Measurements from ENCODE around the gene RALGAPA1. TPM values are rescaled to one million over a fixed set of nuclear protein-coding genes. Genes with fewer than 3 reads are reported as not detected.
"Not testable (repeated sequence)": the region's sequence is repeated elsewhere in the genome, so short reads cannot be mapped to it uniquely, and the experiment has no call there.

RALGAPA1 gene
- total RNA-seq, 1 donor from 2014 or later: 45.7 TPM

DNA sequence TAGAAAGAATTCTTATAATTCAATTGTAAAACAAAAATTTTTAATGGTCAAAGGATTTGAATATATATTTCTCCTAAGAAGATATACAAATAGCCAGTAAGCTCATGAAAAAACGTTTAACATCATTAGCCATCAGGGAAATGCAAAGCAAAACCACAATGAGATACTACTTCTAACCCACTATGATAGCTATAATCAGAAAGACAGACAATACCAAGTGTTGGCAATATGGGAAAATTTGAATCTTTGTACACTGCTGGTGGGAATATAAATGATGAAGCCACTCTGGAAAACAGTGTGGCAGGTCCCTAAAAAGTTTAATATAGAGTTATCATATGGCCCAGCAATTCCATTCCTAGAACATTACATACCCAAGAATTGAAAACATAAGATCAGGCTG, 25.4 kb downstream of the RALGAPA1 start:
- Mint-ChIP-seq H3K36me3 (peaks cover 11% of the 10 kb centered on the region), H3K4me1 (ENCODE audit: unreplicated experiment) (peaks cover under 1% of the 10 kb centered on the region), H3K27me3 (no peaks in the 10 kb centered on the region), H3K4me3 (no peak overlapping the region), H3K27ac (no peak overlapping the region), H3K9me3 (peaks cover 14% of the 10 kb centered on the region)
- DNase-seq (ENCODE audit: extremely low spot score, unreplicated experiment): no peak
- TF ChIP-seq, protein P1, sequence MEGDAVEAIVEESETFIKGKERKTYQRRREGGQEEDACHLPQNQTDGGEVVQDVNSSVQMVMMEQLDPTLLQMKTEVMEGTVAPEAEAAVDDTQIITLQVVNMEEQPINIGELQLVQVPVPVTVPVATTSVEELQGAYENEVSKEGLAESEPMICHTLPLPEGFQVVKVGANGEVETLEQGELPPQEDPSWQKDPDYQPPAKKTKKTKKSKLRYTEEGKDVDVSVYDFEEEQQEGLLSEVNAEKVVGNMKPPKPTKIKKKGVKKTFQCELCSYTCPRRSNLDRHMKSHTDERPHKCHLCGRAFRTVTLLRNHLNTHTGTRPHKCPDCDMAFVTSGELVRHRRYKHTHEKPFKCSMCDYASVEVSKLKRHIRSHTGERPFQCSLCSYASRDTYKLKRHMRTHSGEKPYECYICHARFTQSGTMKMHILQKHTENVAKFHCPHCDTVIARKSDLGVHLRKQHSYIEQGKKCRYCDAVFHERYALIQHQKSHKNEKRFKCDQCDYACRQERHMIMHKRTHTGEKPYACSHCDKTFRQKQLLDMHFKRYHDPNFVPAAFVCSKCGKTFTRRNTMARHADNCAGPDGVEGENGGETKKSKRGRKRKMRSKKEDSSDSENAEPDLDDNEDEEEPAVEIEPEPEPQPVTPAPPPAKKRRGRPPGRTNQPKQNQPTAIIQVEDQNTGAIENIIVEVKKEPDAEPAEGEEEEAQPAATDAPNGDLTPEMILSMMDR (conservative IDR thresholded peaks at IDR 0.05): no peak

DNA sequence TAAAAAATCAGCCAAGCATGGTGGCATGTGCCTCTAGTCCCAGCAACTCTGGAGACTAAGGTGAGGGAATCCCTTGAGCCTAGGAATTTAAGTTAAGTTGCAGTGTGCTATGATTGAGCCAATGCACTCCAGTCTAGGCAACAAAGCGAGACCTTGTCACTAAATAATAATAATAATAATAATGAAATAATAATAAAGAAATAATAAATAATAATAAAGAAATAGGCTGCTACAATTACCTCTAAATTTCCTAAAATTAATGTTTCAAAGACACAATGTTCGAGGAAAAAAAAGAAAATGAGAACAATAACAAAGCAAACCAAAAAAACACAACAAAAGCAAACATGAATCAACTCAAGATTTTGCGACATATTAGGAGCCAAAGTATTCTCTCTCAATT, 29.7 kb downstream of the RALGAPA1 start:
- H3K36me3 Mint-ChIP-seq: peaks cover 10% of the 10 kb centered on the region
- H3K4me3 Mint-ChIP-seq: no peak overlapping the region
- H3K27me3 Mint-ChIP-seq: no peaks in the 10 kb centered on the region
- H3K27ac Mint-ChIP-seq: no peak overlapping the region
- H3K9me3 Mint-ChIP-seq: peaks cover 14% of the 10 kb centered on the region
- TF ChIP-seq, protein P1 (conservative IDR thresholded peaks at IDR 0.05): no peak
- no peaks in the 10 kb centered on the region for H3K4me1 Mint-ChIP-seq (ENCODE audit: unreplicated experiment)
- no peak for DNase-seq (ENCODE audit: extremely low spot score, unreplicated experiment)

DNA sequence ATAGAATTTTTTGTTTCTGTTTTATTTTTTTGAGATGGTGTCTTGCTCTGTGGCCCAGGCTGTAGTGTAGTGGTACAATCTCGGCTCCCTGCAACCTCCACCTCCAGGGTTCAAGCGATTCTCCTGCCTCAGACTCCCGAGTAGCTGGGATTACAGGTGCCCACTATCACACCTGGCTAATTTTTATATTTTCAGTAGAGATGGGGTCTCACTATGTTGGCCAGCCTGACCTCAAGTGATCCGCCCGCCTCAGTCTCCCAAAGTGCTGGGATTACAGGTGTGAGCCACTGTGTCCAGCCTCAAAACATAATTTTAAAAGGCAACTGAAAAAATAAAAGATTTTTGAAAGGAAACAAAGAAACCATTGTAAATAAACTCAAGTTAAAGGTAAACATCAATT, 31.5 kb downstream of the RALGAPA1 start:
- not testable (repeated sequence) for DNase-seq (ENCODE audit: extremely low spot score, unreplicated experiment); H3K27ac Mint-ChIP-seq; H3K27me3 Mint-ChIP-seq; H3K4me3 Mint-ChIP-seq; H3K36me3 Mint-ChIP-seq; H3K4me1 Mint-ChIP-seq (ENCODE audit: unreplicated experiment)
- H3K9me3 Mint-ChIP-seq: peaks cover 14% of the 10 kb centered on the region

DNA sequence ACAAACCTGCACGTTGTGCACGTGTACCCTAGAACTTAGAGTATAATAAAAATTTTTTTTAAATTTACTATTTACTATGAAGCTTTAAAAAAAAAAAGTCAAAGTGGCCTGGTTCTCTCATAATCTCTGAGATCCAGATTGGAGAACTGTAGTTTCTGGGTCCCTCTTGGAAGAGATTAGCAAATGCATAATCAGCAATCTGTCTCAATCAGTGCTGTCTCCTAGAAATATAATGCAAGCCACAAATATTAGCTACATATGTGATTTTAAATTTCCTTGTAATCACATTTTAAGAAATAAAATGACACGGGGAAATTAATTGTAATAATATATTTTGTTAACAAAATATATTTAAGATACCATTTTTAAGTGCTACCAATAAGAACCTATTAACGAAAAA, 32.3 kb downstream of the RALGAPA1 start:
- Mint-ChIP-seq H3K4me1 (ENCODE audit: unreplicated experiment) (no peaks in the 10 kb centered on the region), H3K4me3 (no peak overlapping the region), H3K9me3 (peaks cover 14% of the 10 kb centered on the region)

DNA sequence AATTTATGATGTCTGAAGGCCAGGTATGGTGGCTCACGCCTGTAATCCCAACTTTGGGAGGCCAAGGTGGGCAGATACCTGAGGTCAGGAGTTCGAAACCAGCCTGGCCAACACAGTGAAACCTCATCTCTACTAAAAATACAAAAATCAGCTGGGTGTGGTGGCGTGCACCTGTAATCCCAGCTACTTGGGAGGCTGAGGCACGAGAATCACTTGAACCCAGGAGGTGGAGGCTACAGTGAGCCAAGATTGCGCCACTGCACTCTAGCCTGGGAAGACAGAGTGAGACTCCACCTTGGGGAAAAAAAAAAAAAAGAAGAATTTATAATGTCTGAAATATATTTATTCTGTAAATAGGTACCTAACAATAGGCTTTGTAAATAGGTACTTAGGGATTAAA, 33.0 kb downstream of the RALGAPA1 start:
- H3K9me3 Mint-ChIP-seq; H3K4me1 Mint-ChIP-seq (ENCODE audit: unreplicated experiment); DNase-seq (ENCODE audit: extremely low spot score, unreplicated experiment); H3K27me3 Mint-ChIP-seq; H3K36me3 Mint-ChIP-seq; H3K27ac Mint-ChIP-seq; H3K4me3 Mint-ChIP-seq: not testable (repeated sequence)

More for the DNA sequence above, 32.3 kb downstream of the RALGAPA1 start:
- no peak overlapping the region for H3K27ac Mint-ChIP-seq
- peaks cover 10% of the 10 kb centered on the region for H3K36me3 Mint-ChIP-seq
- H3K27me3 Mint-ChIP-seq: no peaks in the 10 kb centered on the region
- TF ChIP-seq, protein P1 (conservative IDR thresholded peaks at IDR 0.05): no peak
- DNase-seq (ENCODE audit: extremely low spot score, unreplicated experiment): no peak

DNA sequence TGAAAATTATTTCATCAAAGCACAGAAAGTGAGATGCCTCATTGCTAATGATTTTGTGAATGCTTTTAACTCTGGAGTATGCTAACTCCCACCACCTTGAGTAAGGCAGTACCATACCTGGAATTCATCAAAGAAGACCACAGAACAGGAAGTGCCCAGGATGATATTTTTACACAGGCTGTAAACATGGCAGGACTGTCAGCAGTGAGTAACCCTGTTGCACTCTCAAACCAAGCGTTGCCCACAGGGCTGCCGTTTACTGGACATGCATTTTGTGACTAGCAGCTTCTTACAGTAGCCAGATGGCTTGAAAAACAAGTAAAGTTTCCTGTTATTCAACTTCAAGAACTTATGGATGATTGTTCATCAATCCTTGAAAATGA, 42.4 kb downstream of the RALGAPA1 start:
- DNase-seq (ENCODE audit: extremely low spot score, unreplicated experiment): no peak
- TF ChIP-seq, protein P1 (conservative IDR thresholded peaks at IDR 0.05): no peak
- Mint-ChIP-seq H3K36me3 (peaks cover 4% of the 10 kb centered on the region), H3K4me3 (no peak overlapping the region), H3K9me3 (no peaks in the 10 kb centered on the region), H3K27me3 (no peaks in the 10 kb centered on the region), H3K27ac (no peak overlapping the region), H3K4me1 (ENCODE audit: unreplicated experiment) (no peaks in the 10 kb centered on the region)

DNA sequence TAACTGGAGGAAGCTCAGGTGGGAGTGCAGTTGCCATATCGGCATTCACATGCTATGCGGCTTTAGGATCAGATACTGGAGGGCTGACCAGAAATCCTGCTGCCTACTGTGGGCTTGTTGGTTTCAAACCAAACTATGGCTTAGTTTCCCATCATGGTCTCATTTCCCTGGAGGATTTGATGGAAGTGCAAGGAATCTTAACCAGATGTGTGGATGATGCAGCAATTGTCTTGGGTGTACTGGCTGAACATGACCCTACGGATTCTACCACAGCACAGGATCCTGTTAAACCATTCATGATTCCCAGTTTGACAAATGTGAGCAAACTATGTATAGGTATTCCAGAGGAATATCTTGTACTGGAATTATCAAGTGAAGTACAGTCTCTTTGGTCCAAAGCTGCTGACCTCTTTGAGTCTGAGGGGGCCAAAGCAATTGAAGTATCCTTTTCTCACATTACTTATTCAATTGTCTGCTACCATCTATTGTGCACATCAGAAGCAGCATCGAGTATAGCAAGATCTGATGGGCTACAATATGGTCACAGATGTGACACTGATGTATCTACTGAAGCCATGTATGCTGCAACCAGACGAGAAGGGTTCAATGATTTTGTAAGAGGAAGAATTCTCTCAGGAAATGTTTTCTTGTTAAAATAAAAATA, 42.9 kb downstream of the RALGAPA1 start:
- no peak for DNase-seq (ENCODE audit: extremely low spot score, unreplicated experiment)
- TF ChIP-seq, protein P1 (conservative IDR thresholded peaks at IDR 0.05): no peak
- H3K4me3 Mint-ChIP-seq: no peak overlapping the region
- H3K27ac Mint-ChIP-seq: no peak overlapping the region
- no peaks in the 10 kb centered on the region for H3K27me3 Mint-ChIP-seq
- H3K36me3 Mint-ChIP-seq: peaks cover 4% of the 10 kb centered on the region
- no peaks in the 10 kb centered on the region for H3K4me1 Mint-ChIP-seq (ENCODE audit: unreplicated experiment)
- no peaks in the 10 kb centered on the region for H3K9me3 Mint-ChIP-seq
